Measurements from ENCODE around the gene KCNQ2.

The KCNQ2 gene

DNA sequence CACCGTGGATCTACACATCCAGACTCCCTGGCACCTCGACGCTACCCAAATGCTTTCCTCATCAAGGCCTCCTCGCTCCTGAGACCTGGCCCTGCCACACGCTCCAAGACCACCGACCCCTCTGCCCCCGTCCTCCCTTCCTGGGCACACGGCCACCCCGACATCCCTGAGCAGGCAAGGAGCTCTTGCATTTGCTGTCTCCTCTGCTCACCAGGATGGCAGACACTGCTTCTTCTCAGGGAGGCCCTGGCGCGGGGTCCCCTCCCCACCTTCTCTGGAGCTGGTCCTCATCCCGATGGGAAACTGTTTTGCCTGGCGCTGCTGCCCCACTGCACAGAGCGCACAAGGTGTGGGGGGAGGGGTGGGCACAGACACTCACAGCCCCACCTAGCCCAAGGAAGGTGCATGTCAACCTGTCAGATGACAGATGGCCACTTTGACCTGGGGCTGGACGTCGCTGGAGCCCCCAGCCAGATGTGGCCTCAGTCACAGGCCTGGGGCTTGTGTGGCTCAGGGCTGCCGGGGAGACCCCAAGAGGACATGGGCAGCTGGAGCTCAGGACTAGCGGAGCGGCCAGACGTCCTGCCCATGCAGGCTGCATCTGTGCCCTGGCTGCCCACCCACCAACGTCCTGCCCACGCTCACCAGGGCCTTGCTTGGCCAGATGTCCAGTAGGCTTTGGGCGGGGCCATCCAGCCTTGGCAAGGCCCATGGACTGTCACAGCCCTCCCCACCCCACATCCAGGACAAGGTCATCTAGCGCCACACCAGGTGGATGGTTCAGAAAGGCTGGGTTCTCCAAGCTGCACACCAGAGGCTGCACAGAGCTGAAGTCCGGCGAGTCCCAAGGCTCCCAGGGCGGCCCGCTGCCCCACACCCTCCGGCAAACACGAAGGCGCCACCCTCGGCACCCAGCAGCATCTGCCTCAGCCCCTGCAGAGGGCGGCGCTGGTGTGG, 6.2 kb upstream of the KCNQ2 start:
- no peaks in the 10 kb centered on the region for H3K36me3 ChIP-seq (ENCODE audit: insufficient read depth, insufficient read length, low read length)

DNA sequence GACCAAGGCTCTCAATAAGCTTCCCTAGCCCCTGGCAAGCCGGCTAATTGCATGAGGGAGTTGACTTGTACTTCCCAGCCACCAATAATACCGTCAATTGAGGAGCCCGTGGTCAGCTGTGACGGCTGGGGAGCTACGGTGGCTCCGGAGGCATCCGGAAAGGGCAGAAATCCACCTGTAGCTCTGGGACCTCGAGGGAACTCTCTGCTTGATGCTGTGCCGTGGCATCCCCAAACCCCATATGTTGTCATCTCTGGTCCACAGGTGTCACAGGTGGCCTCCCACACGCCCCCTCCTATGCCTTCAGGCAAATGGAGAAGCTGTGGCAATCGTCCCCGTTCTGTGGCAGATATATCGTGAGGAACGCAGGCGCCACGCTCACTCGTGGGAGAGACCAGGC, 5.5 kb upstream of the KCNQ2 start:
- H3K27me3 ChIP-seq (ENCODE audit: insufficient read depth, insufficient read length), result peaks cover 31% of the 10 kb centered on the region
- DNase-seq (ENCODE audit: low read depth, low spot score), result no peak

More for the DNA sequence above, 6.2 kb upstream of the KCNQ2 start:
- H3K27me3 ChIP-seq (ENCODE audit: insufficient read depth, insufficient read length), result peaks cover 25% of the 10 kb centered on the region
- no peak overlapping the region for H3K9ac ChIP-seq (ENCODE audit: insufficient read length, low read depth)
- no peak overlapping the region for H3K4me3 ChIP-seq (ENCODE audit: insufficient read length, low read depth)
- H3K4me1 ChIP-seq (ENCODE audit: insufficient read depth, insufficient read length), result peaks cover 40% of the 10 kb centered on the region
- no peak for TF ChIP-seq SUZ12 (IDR thresholded peaks at IDR 0.05; ENCODE audit: extremely low read depth, insufficient read depth, insufficient read length)
- TF ChIP-seq YY1 (IDR thresholded peaks at IDR 0.05; ENCODE audit: insufficient read depth, insufficient read length), result no peak
- no peak for TF ChIP-seq ZNF274 (IDR thresholded peaks at IDR 0.05; ENCODE audit: low read depth, low read length)
- no peak for DNase-seq (ENCODE audit: low read depth, low spot score)
- no peaks in the 10 kb centered on the region for H3K9me3 ChIP-seq (ENCODE audit: insufficient read depth, low read length)

DNA sequence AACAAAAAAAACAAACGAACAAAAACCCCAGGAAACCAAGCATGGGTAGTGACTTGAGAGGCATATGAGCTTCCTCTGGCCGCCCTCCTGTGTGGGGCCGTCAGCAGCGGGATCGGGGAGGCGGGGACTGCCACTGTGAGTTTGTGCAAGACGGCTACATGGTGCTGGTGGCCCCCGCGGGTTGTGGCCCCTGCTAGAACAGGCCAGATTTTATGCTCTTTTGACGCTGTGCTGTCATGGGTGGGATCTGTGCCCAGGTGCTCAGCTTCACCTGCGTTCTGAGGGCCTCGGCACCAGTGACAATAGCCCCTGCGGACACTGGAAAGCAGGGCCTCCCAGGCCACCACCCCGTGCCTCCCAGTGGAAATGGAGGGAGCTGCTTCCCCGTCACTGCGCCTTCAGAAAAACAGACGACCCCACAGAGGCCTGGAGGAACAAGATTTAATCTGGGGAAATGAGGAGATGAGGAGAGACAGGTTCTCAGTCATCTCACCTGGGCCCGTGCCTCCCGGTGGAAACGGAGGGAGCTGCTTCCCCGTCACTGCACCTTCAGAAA, 4.7 kb upstream of the KCNQ2 start:
- Histone ChIP-seq H3K4me3 (ENCODE audit: insufficient read length, low read depth) (no peak overlapping the region), H3K4me1 (ENCODE audit: insufficient read depth, insufficient read length) (peaks cover 39% of the 10 kb centered on the region), H3K9ac (ENCODE audit: insufficient read length, low read depth) (peak overlapping the region; percentile 2), H3K27me3 (ENCODE audit: insufficient read depth, insufficient read length) (peaks cover 32% of the 10 kb centered on the region), H3K9me3 (ENCODE audit: insufficient read depth, low read length) (no peaks in the 10 kb centered on the region), H3K36me3 (ENCODE audit: insufficient read depth, insufficient read length, low read length) (no peaks in the 10 kb centered on the region)
- no peak for DNase-seq (ENCODE audit: low read depth, low spot score)
- TF ChIP-seq ZNF274 (IDR thresholded peaks at IDR 0.05; ENCODE audit: low read depth, low read length), result no peak
- TF ChIP-seq SUZ12 (IDR thresholded peaks at IDR 0.05; ENCODE audit: extremely low read depth, insufficient read depth, insufficient read length), result no peak

More for the DNA sequence above, 5.5 kb upstream of the KCNQ2 start:
- Histone ChIP-seq H3K4me3 (ENCODE audit: insufficient read length, low read depth) (no peak overlapping the region), H3K9me3 (ENCODE audit: insufficient read depth, low read length) (no peaks in the 10 kb centered on the region), H3K36me3 (ENCODE audit: insufficient read depth, insufficient read length, low read length) (no peaks in the 10 kb centered on the region), H3K9ac (ENCODE audit: insufficient read length, low read depth) (peak overlapping the region; percentile 45), H3K4me1 (ENCODE audit: insufficient read depth, insufficient read length) (peaks cover 46% of the 10 kb centered on the region)
- TF ChIP-seq ZNF274 (IDR thresholded peaks at IDR 0.05; ENCODE audit: low read depth, low read length) (no peak), SUZ12 (IDR thresholded peaks at IDR 0.05; ENCODE audit: extremely low read depth, insufficient read depth, insufficient read length) (no peak), YY1 (IDR thresholded peaks at IDR 0.05; ENCODE audit: insufficient read depth, insufficient read length) (no peak)

DNA sequence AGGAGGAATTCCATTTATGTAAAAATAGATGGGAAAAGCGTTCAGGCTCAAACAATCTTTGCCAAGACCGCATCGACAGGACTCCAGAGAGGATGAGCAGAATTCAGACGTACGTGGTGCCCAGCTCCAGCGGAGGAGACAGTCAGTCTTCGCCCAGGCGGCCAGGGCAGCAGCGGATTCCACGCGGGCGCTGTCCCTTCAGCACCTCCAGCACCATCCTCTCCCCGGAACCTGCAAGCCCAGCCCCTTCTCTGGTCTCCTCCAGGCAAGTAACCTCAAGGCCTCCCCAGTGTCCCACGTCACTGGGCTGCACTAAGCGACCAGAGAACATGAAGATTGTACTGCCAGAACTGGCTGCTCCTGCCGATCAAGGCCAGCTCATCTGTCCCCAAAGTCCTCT, 2.8 kb upstream of the KCNQ2 start:
- Histone ChIP-seq H3K36me3 (ENCODE audit: insufficient read depth, insufficient read length, low read length) (peaks cover 4% of the 10 kb centered on the region), H3K4me3 (ENCODE audit: insufficient read length, low read depth) (no peak overlapping the region), H3K9me3 (ENCODE audit: insufficient read depth, low read length) (no peaks in the 10 kb centered on the region), H3K4me1 (ENCODE audit: insufficient read depth, insufficient read length) (peaks cover 38% of the 10 kb centered on the region), H3K27me3 (ENCODE audit: insufficient read depth, insufficient read length) (peaks cover 32% of the 10 kb centered on the region), H3K9ac (ENCODE audit: insufficient read length, low read depth) (no peak overlapping the region)
- TF ChIP-seq YY1 (IDR thresholded peaks at IDR 0.05; ENCODE audit: insufficient read depth, insufficient read length), result no peak
- no peak for TF ChIP-seq ZNF274 (IDR thresholded peaks at IDR 0.05; ENCODE audit: low read depth, low read length)
- no peak for TF ChIP-seq SUZ12 (IDR thresholded peaks at IDR 0.05; ENCODE audit: extremely low read depth, insufficient read depth, insufficient read length)
- DNase-seq (ENCODE audit: low read depth, low spot score), result peak; percentile 62

DNA sequence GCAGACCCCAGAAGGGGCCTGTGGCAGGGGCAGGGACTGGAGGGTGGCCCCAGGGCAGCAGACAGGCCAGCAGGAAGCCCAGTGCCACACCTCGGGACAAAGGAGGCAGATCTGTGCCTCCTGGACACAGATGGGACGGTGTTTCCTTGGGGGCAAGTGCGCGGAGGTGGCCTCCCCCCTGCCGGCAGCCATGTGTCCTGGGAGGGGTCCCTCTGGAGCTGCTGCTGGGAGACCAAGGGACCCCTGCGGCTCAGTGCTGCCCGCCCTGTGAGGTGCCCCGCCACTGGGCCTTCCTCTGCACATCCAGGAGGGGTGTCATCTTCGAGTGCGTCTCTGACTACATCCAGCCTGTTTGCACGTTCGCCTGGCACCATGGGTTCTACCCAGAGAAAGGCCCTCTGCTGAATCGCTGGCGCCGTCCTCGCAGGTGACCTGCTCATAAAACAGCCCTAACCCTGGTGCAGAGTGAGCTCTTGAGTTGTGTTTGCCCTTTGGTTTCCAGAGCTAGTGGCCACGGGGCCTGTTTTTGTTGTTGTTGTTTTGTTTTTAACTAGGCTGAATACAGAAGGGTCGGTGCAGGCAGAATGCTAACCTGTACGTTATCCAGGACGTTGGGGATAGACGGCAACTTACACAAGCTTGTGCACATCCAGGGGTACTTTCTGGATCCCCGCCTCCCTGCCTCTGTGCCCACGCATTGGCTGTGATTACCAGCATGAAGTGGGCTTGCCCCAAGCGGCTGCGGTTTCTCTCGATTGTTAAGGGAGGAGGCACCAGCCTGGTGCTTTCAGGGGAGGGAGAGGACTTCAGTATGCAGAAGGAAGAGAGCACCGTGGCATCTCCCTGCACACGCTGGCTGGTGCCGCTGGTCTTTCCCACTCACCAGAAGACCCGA, 1.3 kb upstream of the KCNQ2 start:
- Histone ChIP-seq H3K4me3 (ENCODE audit: insufficient read length, low read depth) (no peak overlapping the region), H3K9me3 (ENCODE audit: insufficient read depth, low read length) (no peaks in the 10 kb centered on the region), H3K9ac (ENCODE audit: insufficient read length, low read depth) (peak overlapping the region; percentile 36), H3K36me3 (ENCODE audit: insufficient read depth, insufficient read length, low read length) (peaks cover 11% of the 10 kb centered on the region), H3K27me3 (ENCODE audit: insufficient read depth, insufficient read length) (peaks cover 32% of the 10 kb centered on the region), H3K4me1 (ENCODE audit: insufficient read depth, insufficient read length) (peaks cover 50% of the 10 kb centered on the region)
- no peak for TF ChIP-seq SUZ12 (IDR thresholded peaks at IDR 0.05; ENCODE audit: extremely low read depth, insufficient read depth, insufficient read length)
- no peak for DNase-seq (ENCODE audit: low read depth, low spot score)

DNA sequence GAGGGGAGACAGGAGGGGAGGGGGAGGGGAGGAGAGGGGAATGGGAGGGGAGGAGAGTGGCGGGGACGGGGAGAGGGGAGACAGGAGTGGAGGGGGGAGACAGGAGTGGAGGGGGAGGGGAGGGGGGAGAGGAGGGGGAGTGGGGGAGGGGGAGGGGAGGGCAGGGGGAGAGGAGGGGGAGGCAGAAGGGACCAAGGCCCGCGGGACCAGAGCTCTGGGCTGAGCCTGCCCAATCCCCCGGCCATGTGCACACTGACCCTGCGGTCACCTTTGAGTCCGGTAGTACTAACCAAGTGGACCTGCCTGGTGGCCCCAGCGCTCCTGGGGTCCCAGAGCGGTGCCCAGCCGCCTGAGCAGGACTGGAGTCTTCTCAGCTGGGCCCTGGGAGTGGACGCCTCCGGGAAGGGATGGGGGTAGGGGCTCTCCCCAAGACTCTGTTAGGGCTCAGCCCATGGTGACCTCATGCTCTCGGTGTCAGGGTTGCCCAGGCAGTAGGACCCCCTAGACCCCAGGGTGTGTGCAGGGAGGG, 471 bp upstream of the KCNQ2 start:
- H3K4me3 ChIP-seq (ENCODE audit: insufficient read length, low read depth), result no peak overlapping the region
- H3K9me3 ChIP-seq (ENCODE audit: insufficient read depth, low read length), result no peaks in the 10 kb centered on the region
- H3K27me3 ChIP-seq (ENCODE audit: insufficient read depth, insufficient read length), result peaks cover 32% of the 10 kb centered on the region
- peak overlapping the region; percentile 36 for H3K9ac ChIP-seq (ENCODE audit: insufficient read length, low read depth)
- H3K4me1 ChIP-seq (ENCODE audit: insufficient read depth, insufficient read length), result peaks cover 57% of the 10 kb centered on the region
- TF ChIP-seq ZNF274 (IDR thresholded peaks at IDR 0.05; ENCODE audit: low read depth, low read length), result no peak
- no peak for TF ChIP-seq YY1 (IDR thresholded peaks at IDR 0.05; ENCODE audit: insufficient read depth, insufficient read length)
- TF ChIP-seq SUZ12 (IDR thresholded peaks at IDR 0.05; ENCODE audit: extremely low read depth, insufficient read depth, insufficient read length), result no peak
- H3K36me3 ChIP-seq (ENCODE audit: insufficient read depth, insufficient read length, low read length), result peaks cover 13% of the 10 kb centered on the region
- no peak for DNase-seq (ENCODE audit: low read depth, low spot score)

All from NT2/D1 (cell line).